Right lobe of liver (tissue), 4 donors: ENCODE results near the gene PRKN.

Experiments
- POLR2A ChIP-seq: fragments of 450-650 bp; IDR thresholded peaks from one replicate; pipeline ENCODE4 v1.6.1; 2017; ENCODE audit warnings: antibody characterized with exemption, mild to moderate bottlenecking
- TF ChIP-seq, protein P1 (sequence below), 4 donors: fragments of 200-600 bp in 3 of 4; fragments of 450-650 bp in 1 of 4; IDR thresholded peaks; one replicate each; pipeline versions ENCODE4 v1.5.1 to v1.8.0; 2016 to 2022; ENCODE audit warnings: antibody characterized with exemption in 4 of 4, mild to moderate bottlenecking in 2 of 4
- donor health status: DM: no; HTN: no; CAD: no.
- donor health status: DM: no; HTN: no; CAD: no.
- donor health status: DM: no; HTN: yes; CAD: no.

- TF ChIP-seq, protein P1, sequence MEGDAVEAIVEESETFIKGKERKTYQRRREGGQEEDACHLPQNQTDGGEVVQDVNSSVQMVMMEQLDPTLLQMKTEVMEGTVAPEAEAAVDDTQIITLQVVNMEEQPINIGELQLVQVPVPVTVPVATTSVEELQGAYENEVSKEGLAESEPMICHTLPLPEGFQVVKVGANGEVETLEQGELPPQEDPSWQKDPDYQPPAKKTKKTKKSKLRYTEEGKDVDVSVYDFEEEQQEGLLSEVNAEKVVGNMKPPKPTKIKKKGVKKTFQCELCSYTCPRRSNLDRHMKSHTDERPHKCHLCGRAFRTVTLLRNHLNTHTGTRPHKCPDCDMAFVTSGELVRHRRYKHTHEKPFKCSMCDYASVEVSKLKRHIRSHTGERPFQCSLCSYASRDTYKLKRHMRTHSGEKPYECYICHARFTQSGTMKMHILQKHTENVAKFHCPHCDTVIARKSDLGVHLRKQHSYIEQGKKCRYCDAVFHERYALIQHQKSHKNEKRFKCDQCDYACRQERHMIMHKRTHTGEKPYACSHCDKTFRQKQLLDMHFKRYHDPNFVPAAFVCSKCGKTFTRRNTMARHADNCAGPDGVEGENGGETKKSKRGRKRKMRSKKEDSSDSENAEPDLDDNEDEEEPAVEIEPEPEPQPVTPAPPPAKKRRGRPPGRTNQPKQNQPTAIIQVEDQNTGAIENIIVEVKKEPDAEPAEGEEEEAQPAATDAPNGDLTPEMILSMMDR (IDR thresholded peaks at IDR 0.05) = no peak
- TF ChIP-seq POLR2A = no peak
These were observed 1352.3 kb downstream of the PRKN start for GRCh38 chr6:161374971-161375873.
